Astrocyte of the cerebellum (primary cell): Measurements from ENCODE around the gene TREH.
A peak's percentile ranks its signal among the peaks of the same experiment; 100 is the strongest.
"Not testable (repeated sequence)": the region's sequence is repeated elsewhere in the genome, so short reads cannot be mapped to it uniquely, and the experiment has no call there.

Source experiments
- DNase-seq: peaks from one replicate; pipeline ENCODE4 v3.0.0-alpha.2; 2011; ENCODE audit warnings: low read depth
- H3K4me3 ChIP-seq: 2 replicates; pipeline ENCODE4 v1.5.1; 2011; ENCODE audit warnings: mild to moderate bottlenecking, low read depth, low read length, moderate library complexity
- in situ Hi-C: cut with HindIII; loops from 2 replicates; pipeline ENCODE4 v1.10.0; 2017; ENCODE audit warnings: low sequenced_read_pairs
- TF ChIP-seq, protein P1 (sequence below): IDR thresholded peaks from 2 replicates; pipeline ENCODE4 v1.5.1; 2012; ENCODE audit warnings: low read length, low read depth, moderate library complexity, mild to moderate bottlenecking; ENCODE audit errors: missing control alignments

TREH gene

DNA sequence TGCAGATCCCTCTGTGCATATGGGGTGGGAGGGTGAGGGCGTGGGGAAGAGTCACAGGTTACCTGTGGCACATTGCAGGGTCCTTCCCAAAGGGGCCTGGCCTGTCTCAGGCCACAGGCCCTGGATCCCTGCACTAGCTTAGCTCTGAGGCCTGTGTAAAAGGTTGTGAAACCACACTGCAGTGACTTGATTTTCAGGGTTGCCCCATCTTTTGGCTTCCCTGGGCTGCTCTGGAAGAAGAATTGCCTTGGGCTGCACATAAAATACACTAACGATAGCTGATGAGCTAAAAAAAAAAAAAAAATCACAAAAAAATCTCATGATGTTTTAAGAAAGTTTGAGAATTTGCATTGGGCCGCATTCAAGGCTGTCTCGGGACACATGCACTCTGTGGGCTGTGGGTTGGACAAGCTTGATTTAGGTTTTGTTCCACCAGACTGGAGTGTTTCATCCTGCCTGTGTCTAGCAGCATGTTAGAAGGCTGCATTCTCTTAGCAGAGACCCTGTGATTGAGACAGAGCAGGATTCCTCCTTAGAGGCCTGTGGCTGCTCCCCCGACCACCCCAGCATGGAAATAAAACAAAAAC is 35.9 kb upstream of the TREH start:
- peak; percentile 23 for DNase-seq

DNA sequence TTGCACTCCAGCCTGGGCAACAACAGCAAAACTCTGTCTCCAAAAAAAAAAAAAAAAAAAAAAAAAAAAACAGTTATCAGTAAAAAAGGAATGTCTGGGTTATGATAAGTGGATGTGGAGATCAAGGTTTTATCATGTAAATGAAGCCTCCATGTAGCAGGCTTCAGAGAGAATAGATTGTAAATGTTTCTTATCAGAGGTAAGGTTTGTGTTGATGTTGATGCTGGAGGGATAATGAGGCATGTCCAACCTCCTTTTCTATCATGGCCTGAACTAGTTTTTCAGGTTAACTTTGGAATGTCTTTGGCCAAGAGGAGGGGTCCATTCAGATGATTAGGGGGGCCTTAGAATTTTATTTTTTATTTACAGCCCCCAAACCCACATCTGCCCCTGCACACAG is 35.4 kb upstream of the TREH start:
- in situ Hi-C loops: no loop called here
- TF ChIP-seq, protein P1, sequence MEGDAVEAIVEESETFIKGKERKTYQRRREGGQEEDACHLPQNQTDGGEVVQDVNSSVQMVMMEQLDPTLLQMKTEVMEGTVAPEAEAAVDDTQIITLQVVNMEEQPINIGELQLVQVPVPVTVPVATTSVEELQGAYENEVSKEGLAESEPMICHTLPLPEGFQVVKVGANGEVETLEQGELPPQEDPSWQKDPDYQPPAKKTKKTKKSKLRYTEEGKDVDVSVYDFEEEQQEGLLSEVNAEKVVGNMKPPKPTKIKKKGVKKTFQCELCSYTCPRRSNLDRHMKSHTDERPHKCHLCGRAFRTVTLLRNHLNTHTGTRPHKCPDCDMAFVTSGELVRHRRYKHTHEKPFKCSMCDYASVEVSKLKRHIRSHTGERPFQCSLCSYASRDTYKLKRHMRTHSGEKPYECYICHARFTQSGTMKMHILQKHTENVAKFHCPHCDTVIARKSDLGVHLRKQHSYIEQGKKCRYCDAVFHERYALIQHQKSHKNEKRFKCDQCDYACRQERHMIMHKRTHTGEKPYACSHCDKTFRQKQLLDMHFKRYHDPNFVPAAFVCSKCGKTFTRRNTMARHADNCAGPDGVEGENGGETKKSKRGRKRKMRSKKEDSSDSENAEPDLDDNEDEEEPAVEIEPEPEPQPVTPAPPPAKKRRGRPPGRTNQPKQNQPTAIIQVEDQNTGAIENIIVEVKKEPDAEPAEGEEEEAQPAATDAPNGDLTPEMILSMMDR: no peak
- no peak for DNase-seq
- no peak overlapping the region for H3K4me3 ChIP-seq

More for the DNA sequence above, 35.9 kb upstream of the TREH start:
- no peak overlapping the region for H3K4me3 ChIP-seq
- TF ChIP-seq, protein P1: no peak
- in situ Hi-C loops: no loop called here

DNA sequence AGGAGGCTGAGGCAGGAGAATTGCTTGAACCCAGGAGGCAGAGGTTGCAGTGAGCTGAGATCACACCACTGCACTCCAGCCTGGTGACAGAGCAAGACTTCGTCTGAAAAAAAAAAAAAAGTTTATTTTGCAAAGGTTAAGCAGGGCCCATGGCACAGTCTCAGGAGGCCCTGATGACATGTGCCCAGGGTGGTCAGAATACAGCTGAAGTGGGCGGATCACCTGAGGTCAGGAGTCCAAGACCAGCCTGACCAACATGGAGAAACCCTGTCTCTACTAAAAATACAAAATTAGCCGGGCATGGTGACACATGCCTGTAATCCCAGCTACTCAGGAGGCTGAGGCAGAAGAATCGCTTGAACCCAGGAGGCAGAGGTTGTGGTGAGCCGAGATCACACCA is 35.0 kb upstream of the TREH start:
- DNase-seq, in situ Hi-C loops, H3K4me3 ChIP-seq: not testable (repeated sequence)

DNA sequence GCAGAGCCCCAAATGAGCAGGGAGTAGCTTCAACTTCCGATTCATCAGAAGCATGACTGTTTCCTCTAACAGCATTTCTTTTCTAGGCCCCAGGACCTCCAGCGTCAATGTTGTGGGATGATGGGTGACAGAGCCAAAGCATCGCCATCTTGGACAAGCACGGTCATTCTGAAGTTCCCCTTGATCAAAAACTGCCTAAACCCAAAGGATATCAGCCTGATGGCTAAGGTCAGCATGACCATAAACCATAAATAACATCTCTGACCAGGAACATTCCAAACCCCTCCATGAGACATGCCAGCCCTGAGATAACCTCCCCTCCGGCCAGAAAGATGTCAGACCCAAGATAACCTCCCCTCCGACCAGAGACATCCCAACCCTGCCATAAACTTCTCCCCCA is 28.8 kb upstream of the TREH start:
- no peak overlapping the region for H3K4me3 ChIP-seq
- in situ Hi-C loops: loop anchor here (10.0 kb wide), 3 partner anchors 87 to 237 kb away; partner anchors contain the start of gene DDX6
- TF ChIP-seq, protein P1: no peak
- no peak for DNase-seq

DNA sequence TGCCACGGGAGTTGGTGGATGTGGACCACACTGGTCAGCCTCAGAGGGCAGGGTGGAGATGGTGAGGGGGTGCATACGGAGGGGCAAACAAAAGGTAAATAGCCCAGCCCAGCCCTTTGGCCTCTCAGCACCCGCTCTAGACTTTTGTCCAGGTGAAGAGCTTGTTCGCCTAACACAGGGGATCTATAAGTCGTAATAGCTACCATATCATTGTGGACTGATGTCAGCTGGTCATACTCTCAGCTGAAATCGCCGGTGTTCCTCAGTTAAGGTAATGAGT is 27.0 kb upstream of the TREH start:
- in situ Hi-C loops: loop anchor here (10.0 kb wide), 3 partner anchors 88 to 238 kb away; partner anchors contain the start of gene DDX6
- TF ChIP-seq, protein P1: no peak
- no peak for DNase-seq
- no peak overlapping the region for H3K4me3 ChIP-seq

DNA sequence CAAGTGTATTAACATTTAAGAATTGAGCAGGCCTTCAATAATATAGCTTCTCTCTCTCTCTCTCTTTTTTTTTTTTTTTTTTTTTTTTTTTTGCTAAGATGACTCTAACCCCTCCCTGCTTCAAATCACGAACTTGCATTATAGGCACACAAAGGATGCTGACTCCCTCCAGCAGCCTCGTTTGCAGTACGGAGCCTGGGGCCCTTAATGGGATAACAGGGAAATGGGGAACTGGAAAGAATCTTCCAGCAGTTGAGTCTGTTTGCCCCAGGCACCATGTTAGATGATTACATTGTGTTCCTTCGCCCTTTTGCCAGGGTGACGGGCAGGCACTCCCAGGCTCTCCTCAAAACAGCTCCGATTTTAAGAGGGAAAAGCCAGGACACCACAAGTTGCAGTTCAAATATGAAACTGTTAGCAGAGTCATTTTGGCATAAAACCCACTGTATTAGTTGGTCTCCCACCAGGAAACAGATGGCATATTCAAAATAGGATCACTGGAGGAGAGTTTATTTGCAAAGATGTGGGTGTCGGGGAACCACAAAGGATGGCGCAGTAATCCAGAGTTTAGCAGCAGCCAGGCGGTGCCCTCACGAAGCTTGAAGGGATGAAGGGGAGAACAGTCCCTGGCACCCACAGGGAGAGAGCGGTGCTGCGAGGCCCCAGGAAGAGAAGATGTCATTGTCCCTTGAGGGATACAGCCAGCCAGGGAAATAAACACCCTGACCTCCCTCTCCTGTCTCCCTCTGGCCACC is 26.5 kb upstream of the TREH start:
- TF ChIP-seq, protein P1: no peak
- in situ Hi-C loops: loop anchor here (10.0 kb wide), 3 partner anchors 89 to 239 kb away; partner anchors contain the start of gene DDX6
- no peak for DNase-seq
- no peak overlapping the region for H3K4me3 ChIP-seq

DNA sequence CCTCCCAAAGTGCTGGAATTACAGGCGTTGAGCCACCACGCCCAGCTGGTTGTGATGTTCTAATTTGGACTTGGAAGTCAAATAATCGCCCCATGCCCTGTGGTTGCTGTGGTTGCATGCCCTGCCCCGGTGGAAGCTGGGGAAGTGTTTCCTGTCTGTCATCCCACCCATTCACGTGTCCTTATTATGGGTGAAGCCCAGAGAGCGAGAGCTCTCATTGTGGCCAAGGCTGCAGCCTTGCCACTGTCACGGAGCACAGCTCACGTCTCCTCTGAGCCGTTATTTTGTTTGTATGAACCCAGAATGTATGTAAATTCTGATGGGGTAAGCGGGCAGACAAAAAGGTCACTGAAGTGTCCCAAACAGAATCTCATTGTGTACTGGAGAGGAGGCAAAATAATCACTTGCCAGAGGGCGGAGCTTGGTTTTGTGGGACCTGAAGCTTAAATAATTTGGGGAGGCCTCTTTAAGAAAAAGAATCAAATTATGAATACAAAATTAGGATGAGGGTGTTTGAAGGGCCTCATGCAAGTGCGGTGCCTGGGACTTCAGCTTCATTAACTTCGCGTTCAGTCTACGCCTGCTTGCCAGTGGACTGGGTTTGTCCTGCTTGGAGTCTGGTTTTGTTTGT is 25.8 kb upstream of the TREH start:
- no peak overlapping the region for H3K4me3 ChIP-seq
- DNase-seq: no peak
- in situ Hi-C loops: loop anchor here (10.0 kb wide), 3 partner anchors 90 to 240 kb away; partner anchors contain the start of gene DDX6
- TF ChIP-seq, protein P1: no peak
